Bronchial epithelial cell (primary cell): ENCODE results near the gene HMOX2. TPM values are rescaled to one million over a fixed set of nuclear protein-coding genes. Genes with fewer than 3 reads are reported as not detected.

Experiments used
- DNase-seq: peaks from one replicate; pipeline ENCODE4 v3.0.0-alpha.2; 2010; ENCODE audit warnings: low read depth
- FAIRE-seq: peaks from 2 replicates; lab custom pipeline; 2011; peaks lifted over from hg19 to GRCh38; lab: Jason Lieb, UNC
- H3K27me3 ChIP-seq: 2 replicates; pipeline ENCODE4 v1.5.1; 2011; ENCODE audit warnings: low read length; ENCODE audit not compliant: control insufficient read depth, insufficient read depth
- H3K36me3 ChIP-seq: 2 replicates; pipeline ENCODE4 v1.5.1; 2011; ENCODE audit warnings: low read length; ENCODE audit not compliant: control insufficient read depth, insufficient read depth
- H3K4me3 ChIP-seq: 2 replicates; pipeline ENCODE4 v1.5.1; 2011; ENCODE audit warnings: mild to moderate bottlenecking, low read depth, low read length, control low read depth
- CTCF ChIP-seq: IDR thresholded peaks from 2 replicates; pipeline ENCODE4 v1.5.1; 2011; ENCODE audit warnings: mild to moderate bottlenecking, moderate library complexity, low read length, control low read depth, inconsistent platforms; ENCODE audit not compliant: insufficient read depth, severe bottlenecking
- total RNA-seq: library from RNA; depleted of rRNA; stranded (reverse); fragments of >200 nt; gene quantifications from 2 replicates; pipeline ENCODE4 v1.2.1, GENCODE V29; 2014

HMOX2 gene
- total RNA-seq, 1 donor from 2014 or later = 66.1 TPM

- DNase-seq = no peak
These were observed 32.2 kb upstream of the HMOX2 start for GRCh38 chr16:4443986-4444385.

DNA sequence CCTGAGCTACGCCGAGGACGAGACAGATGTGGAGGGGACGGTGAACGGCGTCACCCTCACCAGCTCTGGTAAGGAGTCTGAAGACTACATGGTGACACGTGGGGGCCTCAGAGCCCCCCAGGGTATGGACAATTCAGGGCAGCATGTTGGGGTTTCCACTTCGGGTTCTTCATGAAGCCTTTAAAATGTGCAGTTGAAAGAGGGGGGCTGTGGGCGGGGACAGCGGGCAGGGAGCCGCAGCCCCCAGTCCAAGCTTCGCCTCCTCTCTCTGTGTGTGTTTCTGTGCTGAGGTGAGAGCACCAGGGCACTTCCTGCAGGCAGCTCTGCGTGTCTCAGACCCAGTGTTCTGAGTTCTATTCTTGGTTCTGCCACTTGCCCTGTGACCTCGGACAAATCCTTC is 25.8 kb upstream of the HMOX2 start:
- Histone ChIP-seq H3K36me3 (peaks cover 38% of the 10 kb centered on the region), H3K4me3 (no peak overlapping the region), H3K27me3 (no peaks in the 10 kb centered on the region)
- TF ChIP-seq CTCF = no peak
- no peak for DNase-seq
- FAIRE-seq = no peak

More at GRCh38 chr16:4443986-4444385, 32.2 kb upstream of the HMOX2 start:
- H3K36me3 ChIP-seq = peaks cover 43% of the 10 kb centered on the region
- H3K27me3 ChIP-seq = no peaks in the 10 kb centered on the region
- no peak for TF ChIP-seq CTCF
- no peak overlapping the region for H3K4me3 ChIP-seq
- FAIRE-seq = peak; percentile 32

- H3K36me3 ChIP-seq = peaks cover 41% of the 10 kb centered on the region
- FAIRE-seq = no peak
These were observed 25.2 kb upstream of the HMOX2 start for GRCh38 chr16:4450931-4451519.

GRCh38 chr16:4452674-4453073 is 23.5 kb upstream of the HMOX2 start:
- H3K4me3 ChIP-seq = no peak overlapping the region
- no peak for FAIRE-seq
- DNase-seq = no peak
- H3K27me3 ChIP-seq = no peaks in the 10 kb centered on the region
- peaks cover 34% of the 10 kb centered on the region for H3K36me3 ChIP-seq
- no peak for TF ChIP-seq CTCF

More at GRCh38 chr16:4450931-4451519, 25.2 kb upstream of the HMOX2 start:
- H3K4me3 ChIP-seq = no peak overlapping the region
- no peaks in the 10 kb centered on the region for H3K27me3 ChIP-seq
- no peak for DNase-seq
- no peak for TF ChIP-seq CTCF

GRCh38 chr16:4454623-4455022 is 21.6 kb upstream of the HMOX2 start:
- no peak overlapping the region for H3K4me3 ChIP-seq
- no peak for DNase-seq
- H3K27me3 ChIP-seq = no peaks in the 10 kb centered on the region
- no peak for FAIRE-seq
- peaks cover 32% of the 10 kb centered on the region for H3K36me3 ChIP-seq
- TF ChIP-seq CTCF = no peak

DNA sequence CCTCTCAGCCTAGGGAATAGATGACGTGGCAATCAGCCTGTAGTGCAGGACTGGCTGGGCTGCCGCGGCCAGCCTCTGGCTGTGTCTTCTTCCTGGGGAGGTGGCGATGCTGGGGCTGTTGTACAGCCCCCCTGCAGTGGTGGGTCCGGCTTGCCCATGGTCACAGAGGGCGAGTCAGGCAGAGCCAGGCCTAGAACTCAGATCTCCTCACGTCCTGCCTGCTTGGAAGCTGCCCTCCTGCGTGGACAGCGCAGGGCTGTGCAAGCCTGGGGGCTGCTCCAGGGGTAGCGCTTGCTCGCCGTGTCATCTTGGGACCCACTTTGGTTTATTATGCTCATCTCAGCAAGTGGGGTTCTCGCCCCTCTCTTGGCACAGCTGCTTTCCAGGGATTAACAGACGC is 21.1 kb upstream of the HMOX2 start:
- TF ChIP-seq CTCF = no peak
- DNase-seq = no peak
- Histone ChIP-seq H3K27me3 (no peaks in the 10 kb centered on the region), H3K4me3 (no peak overlapping the region), H3K36me3 (peaks cover 31% of the 10 kb centered on the region)
- FAIRE-seq = no peak
